ENCODE measurements around the gene CUX1.
"Not testable (repeated sequence)": the region's sequence is repeated elsewhere in the genome, so short reads cannot be mapped to it uniquely, and the experiment has no call there.

CUX1 gene

DNA sequence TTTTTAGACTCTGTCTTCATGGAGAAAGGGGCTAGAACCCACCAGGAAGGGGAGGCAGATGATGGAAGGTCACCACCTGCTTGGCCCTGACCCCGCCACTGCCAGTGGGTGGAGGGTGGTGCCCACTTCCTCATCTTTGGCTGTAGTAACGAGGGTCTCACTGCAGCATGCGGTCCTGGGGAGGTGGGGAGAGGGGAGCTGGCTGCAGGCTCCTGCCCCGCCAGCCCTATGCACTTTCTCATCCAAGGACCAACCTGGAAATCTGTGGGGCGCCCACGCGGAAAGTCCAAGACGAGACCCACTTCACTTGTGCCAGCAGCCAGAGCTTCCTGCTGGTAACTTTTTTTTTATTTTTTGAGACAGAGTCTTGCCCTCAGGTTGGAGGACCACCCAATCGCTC lies 101.0 kb downstream of the CUX1 start:
- no peak overlapping the region for H3K4me3 ChIP-seq (ENCODE audit: control insufficient read depth, low read depth, low read length)
- TF ChIP-seq, protein P1, sequence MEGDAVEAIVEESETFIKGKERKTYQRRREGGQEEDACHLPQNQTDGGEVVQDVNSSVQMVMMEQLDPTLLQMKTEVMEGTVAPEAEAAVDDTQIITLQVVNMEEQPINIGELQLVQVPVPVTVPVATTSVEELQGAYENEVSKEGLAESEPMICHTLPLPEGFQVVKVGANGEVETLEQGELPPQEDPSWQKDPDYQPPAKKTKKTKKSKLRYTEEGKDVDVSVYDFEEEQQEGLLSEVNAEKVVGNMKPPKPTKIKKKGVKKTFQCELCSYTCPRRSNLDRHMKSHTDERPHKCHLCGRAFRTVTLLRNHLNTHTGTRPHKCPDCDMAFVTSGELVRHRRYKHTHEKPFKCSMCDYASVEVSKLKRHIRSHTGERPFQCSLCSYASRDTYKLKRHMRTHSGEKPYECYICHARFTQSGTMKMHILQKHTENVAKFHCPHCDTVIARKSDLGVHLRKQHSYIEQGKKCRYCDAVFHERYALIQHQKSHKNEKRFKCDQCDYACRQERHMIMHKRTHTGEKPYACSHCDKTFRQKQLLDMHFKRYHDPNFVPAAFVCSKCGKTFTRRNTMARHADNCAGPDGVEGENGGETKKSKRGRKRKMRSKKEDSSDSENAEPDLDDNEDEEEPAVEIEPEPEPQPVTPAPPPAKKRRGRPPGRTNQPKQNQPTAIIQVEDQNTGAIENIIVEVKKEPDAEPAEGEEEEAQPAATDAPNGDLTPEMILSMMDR (conservative IDR thresholded peaks at IDR 0.05; ENCODE audit: control insufficient read depth, insufficient read depth, low read depth, low read length): no peak
- DNase-seq (ENCODE audit: low read depth): no peak

DNA sequence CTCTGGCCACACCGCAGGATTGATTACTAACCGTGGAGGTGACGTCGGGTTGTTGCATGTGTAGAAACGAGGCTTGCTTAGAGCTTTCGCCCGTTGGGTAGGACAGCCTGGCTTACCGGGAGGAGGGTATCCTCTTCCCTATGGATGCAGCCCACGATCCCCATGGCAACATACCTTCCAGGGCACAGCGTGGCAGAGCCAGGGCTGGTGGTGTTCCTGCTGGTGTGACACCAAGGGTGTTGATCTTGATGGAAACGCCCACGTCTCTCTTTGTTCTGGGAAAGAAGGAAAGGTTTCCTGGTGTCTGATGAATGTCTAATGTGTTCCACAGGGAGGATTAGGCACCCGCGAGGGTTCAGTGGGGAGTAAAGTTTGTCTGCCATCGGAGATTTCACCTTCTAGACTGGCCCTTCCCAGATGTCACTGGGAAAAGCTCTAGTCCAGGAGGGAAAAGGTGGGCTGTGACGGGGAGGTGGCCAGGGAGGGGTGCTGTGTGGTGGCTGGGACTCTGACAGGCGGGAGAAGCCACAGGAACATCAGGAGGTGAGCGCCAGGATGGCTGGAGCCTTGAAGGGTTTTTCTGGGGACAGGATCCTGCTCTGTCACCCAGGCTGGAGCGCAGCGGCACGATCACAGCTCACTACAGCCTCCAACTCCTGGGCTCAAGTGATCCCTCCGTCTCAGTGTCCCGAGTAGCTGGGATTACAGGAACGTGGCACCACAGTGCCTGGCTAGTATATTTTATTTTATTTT lies 102.1 kb downstream of the CUX1 start:
- no peak for DNase-seq (ENCODE audit: low read depth)
- no peak overlapping the region for H3K4me3 ChIP-seq (ENCODE audit: control insufficient read depth, low read depth, low read length)
- TF ChIP-seq, protein P1 (conservative IDR thresholded peaks at IDR 0.05; ENCODE audit: control insufficient read depth, insufficient read depth, low read depth, low read length): no peak

DNA sequence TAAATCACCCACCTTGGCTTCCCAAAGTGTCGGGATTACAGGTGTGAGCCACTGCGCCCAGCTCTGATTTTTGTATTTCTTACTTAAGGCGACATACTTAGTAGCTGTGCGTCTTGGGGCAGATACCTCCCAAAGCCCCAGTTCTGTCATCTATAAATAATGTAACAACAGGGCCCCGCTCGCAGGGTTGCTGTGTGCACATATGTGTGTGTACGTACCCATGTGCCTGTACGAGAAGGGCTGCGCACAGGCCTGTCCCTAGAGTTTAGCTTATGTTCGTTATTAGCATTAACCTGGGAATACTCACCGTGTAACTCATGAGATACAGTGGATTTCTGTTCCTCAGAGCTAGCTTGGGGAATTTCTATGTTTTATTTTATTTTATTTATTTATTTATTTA lies 103.6 kb downstream of the CUX1 start:
- DNase-seq (ENCODE audit: low read depth): no peak
- TF ChIP-seq, protein P1 (conservative IDR thresholded peaks at IDR 0.05; ENCODE audit: control insufficient read depth, insufficient read depth, low read depth, low read length): no peak
- no peak overlapping the region for H3K4me3 ChIP-seq (ENCODE audit: control insufficient read depth, low read depth, low read length)

DNA sequence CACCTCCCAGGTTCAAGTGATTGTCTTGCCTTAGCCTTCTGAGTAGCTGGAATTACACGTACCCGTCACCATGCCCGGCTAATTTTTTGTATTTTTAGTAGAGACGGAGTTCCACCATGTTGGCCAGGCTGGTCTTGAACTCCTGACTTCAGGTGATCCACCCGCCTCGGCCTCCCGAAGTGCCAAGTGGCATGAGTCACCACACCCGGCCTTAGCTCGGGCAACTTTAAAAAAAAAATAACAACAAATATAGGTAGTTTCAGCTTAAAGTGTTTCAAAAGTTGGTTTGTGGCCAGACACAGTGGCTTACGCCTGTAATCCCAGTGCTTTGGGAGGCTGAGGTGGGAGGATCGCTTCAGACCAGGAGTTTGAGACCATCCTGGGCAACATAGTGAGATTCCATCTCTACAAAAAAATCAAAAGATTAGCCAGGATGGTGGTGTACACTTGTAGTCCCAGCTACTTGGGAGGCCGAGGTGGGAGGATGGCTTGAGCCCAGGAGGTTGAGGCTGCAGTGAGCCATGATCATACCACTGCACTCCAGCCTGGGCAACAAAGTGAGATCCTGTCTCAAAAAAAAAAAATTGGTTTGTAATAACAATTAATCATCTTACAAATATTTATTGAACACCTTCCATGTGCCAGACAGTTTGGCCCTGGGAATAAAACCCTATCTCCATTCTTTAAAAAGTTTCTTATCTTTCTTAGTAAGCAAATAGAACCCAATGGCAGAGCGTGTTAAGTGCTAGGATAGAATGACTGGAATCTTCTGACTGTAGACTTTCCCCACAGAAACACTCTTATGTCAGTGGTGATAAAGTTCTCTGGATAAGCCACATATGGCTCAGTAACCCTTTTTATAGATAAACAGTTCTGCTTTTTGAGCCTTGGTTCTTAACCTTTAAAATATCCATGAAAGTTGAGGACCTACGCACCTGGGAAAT lies 104.4 kb downstream of the CUX1 start:
- not testable (repeated sequence) for H3K4me3 ChIP-seq (ENCODE audit: control insufficient read depth, low read depth, low read length); DNase-seq (ENCODE audit: low read depth)

DNA sequence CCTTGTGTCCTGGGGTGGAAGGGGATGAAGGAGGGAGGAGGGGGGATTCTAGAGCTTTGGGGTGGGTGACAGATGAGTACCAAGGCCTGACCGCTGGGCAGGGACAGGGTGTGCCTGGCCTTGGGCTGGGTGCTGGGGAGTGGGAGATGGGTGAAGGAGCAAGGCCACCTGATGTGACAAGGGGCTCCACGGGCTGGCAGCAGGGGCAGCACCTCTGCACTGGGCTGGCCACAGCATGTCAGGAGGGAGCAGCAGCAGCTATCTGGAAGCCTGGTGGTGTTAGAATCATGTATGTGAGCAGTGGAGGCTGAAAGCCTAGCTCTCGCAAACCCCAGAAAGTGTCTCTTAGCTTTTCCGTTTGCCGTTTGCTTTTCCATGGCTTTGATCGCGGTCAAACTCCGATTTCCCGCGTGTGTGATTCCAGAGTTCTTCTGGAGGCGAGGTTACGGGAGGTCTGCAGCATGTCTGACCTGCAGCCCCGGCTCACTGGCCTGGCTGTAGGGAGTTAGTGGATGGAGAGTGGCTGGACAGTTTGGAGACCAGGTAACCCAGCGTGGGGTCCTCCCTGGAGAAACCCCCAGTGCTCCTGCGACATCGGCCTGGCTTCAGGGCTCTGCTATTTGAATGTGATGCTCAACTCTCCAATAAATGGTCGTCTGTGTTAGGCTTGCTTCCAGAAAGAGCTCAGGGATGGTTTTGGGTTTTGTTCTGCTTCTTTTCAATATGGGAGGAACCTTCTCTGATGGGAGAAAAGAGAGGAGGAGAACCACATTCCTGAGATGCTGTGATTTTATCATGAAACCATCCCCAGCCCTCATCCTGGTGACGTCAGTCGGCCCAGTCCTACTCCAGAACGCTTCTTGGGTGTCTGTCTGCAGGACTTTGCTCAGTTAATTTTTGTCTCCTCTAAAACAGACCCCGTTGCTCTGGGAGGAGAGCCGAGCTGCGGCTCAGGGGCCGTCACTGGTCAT lies 105.5 kb downstream of the CUX1 start:
- DNase-seq (ENCODE audit: low read depth): no peak
- H3K4me3 ChIP-seq (ENCODE audit: control insufficient read depth, low read depth, low read length): no peak overlapping the region
- TF ChIP-seq, protein P1 (conservative IDR thresholded peaks at IDR 0.05; ENCODE audit: control insufficient read depth, insufficient read depth, low read depth, low read length): no peak

DNA sequence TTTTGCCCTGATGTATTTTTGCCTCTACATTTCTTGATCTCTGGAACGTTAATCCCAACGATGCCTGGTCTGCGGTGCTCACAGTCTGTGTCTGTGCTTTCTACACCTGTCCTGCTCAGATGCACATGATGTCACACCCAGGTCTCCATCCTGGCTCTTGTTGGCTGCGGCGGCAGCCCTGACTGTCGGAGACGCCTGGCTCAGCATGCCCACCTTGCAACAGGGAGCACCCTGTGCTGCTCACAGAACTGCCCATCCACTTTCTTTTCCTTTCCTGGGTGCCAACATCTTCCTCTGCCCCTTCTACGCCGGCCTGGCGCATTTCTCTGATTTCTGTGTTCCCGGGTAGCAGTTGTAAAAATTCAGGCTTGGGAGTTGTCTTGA lies 106.2 kb downstream of the CUX1 start:
- no peak overlapping the region for H3K4me3 ChIP-seq (ENCODE audit: control insufficient read depth, low read depth, low read length)
- DNase-seq (ENCODE audit: low read depth): no peak
- TF ChIP-seq, protein P1 (conservative IDR thresholded peaks at IDR 0.05; ENCODE audit: control insufficient read depth, insufficient read depth, low read depth, low read length): no peak

All from fibroblast of mammary gland (primary cell).